DND-41 (cell line): ENCODE results near the gene PLCD1.

Experiments
- ATAC-seq: fragments of 200-7000 bp; cut with Tn5 transposase; 3 replicates; pipeline ENCODE4 v1.9.1; 2021; ENCODE audit warnings: low read depth; ENCODE audit not compliant: insufficient read depth
- DNase-seq: peaks from one replicate; pipeline ENCODE4 v3.0.0-alpha.2; 2020
- H2AFZ ChIP-seq: 2 replicates; pipeline ENCODE4 v1.6.0; 2012; ENCODE audit warnings: low read depth, low read length
- H3K27ac ChIP-seq: 2 replicates; pipeline ENCODE4 v1.5.1; 2012; ENCODE audit warnings: low read length, inconsistent platforms
- H3K27me3 ChIP-seq: fragments of 200-600 bp; sonication (generic); 2 replicates; pipeline ENCODE4 v1.6.0; 2012; ENCODE audit warnings: low read length, mild to moderate bottlenecking, inconsistent platforms; ENCODE audit not compliant: insufficient read depth, poor library complexity
- H3K36me3 ChIP-seq: 2 replicates; pipeline ENCODE4 v1.5.1; 2012; ENCODE audit warnings: low read length, inconsistent platforms; ENCODE audit not compliant: insufficient read depth
- H3K4me1 ChIP-seq: 2 replicates; pipeline ENCODE4 v1.5.1; 2012; ENCODE audit warnings: mild to moderate bottlenecking, low read length; ENCODE audit not compliant: insufficient read depth
- H3K4me2 ChIP-seq: 2 replicates; pipeline ENCODE4 v1.6.0; 2012; ENCODE audit warnings: mild to moderate bottlenecking, moderate library complexity, low read length, inconsistent platforms; ENCODE audit not compliant: insufficient read depth
- H3K4me3 ChIP-seq, 2 experiments: fragments of 200-600 bp in 1 of 2; shearing (Covaris generic) in 1 of 2; 2 replicates each; pipeline ENCODE4 v1.5.1; 2012 to 2016; ENCODE audit warnings: inconsistent platforms in 2 of 2, low read length in 2 of 2, mild to moderate bottlenecking in 2 of 2, low read depth in 1 of 2, moderate library complexity in 1 of 2
- H3K79me2 ChIP-seq: 2 replicates; pipeline ENCODE4 v1.6.0; 2012; ENCODE audit warnings: low read length, inconsistent platforms; ENCODE audit not compliant: insufficient read depth
- H3K9ac ChIP-seq: 2 replicates; pipeline ENCODE4 v1.6.0; 2012; ENCODE audit warnings: low read depth, mild to moderate bottlenecking, inconsistent platforms, low read length, moderate library complexity
- H3K9me3 ChIP-seq: 2 replicates; pipeline ENCODE4 v1.5.1; 2012; ENCODE audit warnings: low read length, moderate library complexity, mild to moderate bottlenecking, inconsistent platforms; ENCODE audit not compliant: insufficient read depth, severe bottlenecking
- H4K20me1 ChIP-seq: 2 replicates; pipeline ENCODE4 v1.6.0; 2012; ENCODE audit warnings: low read length; ENCODE audit not compliant: insufficient read depth
- CTCF ChIP-seq: IDR thresholded peaks from 2 replicates; pipeline ENCODE4 v1.5.1; 2012; ENCODE audit warnings: borderline replicate concordance, low read length, moderate library complexity, mild to moderate bottlenecking; ENCODE audit not compliant: poor library complexity, severe bottlenecking; ENCODE audit errors: extremely low read depth
- EZH2 ChIP-seq: IDR thresholded peaks from 3 replicates; pipeline ENCODE4 v1.6.1; 2012; ENCODE audit warnings: borderline replicate concordance, low read depth, mild to moderate bottlenecking, moderate library complexity, low read length, inconsistent platforms; ENCODE audit not compliant: severe bottlenecking

Gene PLCD1

GRCh38 chr3:37982331-37982730, 47.1 kb downstream of the PLCD1 start:
- no peak for ATAC-seq
- H3K36me3 ChIP-seq: peaks cover 42% of the 10 kb centered on the region

GRCh38 chr3:37981348-37981664, 48.1 kb downstream of the PLCD1 start:
- ATAC-seq: no peak
- no peaks in the 10 kb centered on the region for H3K79me2 ChIP-seq

More at GRCh38 chr3:37982331-37982730, 47.1 kb downstream of the PLCD1 start:
- Histone ChIP-seq H3K4me1 (no peaks in the 10 kb centered on the region), H3K27ac (no peak overlapping the region), H3K4me2 (no peak overlapping the region), H3K79me2 (no peaks in the 10 kb centered on the region), H3K9ac (no peak overlapping the region), H4K20me1 (no peaks in the 10 kb centered on the region), H2AFZ (no peak overlapping the region), H3K4me3 (no peak overlapping the region), H3K27me3 (no peaks in the 10 kb centered on the region), H3K9me3 (no peaks in the 10 kb centered on the region)
- no peak for DNase-seq
- no peak for TF ChIP-seq EZH2
- no peak for TF ChIP-seq CTCF

GRCh38 chr3:37980462-37981347, 48.7 kb downstream of the PLCD1 start:
- no peak for DNase-seq
- H3K4me3 ChIP-seq: no peak overlapping the region
- no peaks in the 10 kb centered on the region for H4K20me1 ChIP-seq
- no peaks in the 10 kb centered on the region for H3K4me1 ChIP-seq
- 0 out of 2 replicates have a peak overlapping the region, but pooled peaks have one; percentile 26 for H3K27ac ChIP-seq
- no peak for ATAC-seq
- H3K9ac ChIP-seq: no peak overlapping the region
- H3K4me2 ChIP-seq: no peak overlapping the region
- no peaks in the 10 kb centered on the region for H3K9me3 ChIP-seq
- TF ChIP-seq EZH2 (no peak), CTCF (no peak)
- H3K79me2 ChIP-seq: no peaks in the 10 kb centered on the region
- no peaks in the 10 kb centered on the region for H3K27me3 ChIP-seq
- no peak overlapping the region for H2AFZ ChIP-seq
- peaks cover 58% of the 10 kb centered on the region for H3K36me3 ChIP-seq

More at GRCh38 chr3:37981348-37981664, 48.1 kb downstream of the PLCD1 start:
- Histone ChIP-seq H3K36me3 (peaks cover 52% of the 10 kb centered on the region), H3K4me3 (no peak overlapping the region), H3K4me1 (no peaks in the 10 kb centered on the region), H3K9me3 (no peaks in the 10 kb centered on the region), H4K20me1 (no peaks in the 10 kb centered on the region), H3K4me2 (no peak overlapping the region), H3K27me3 (no peaks in the 10 kb centered on the region), H3K9ac (no peak overlapping the region), H2AFZ (no peak overlapping the region), H3K27ac (no peak overlapping the region)
- TF ChIP-seq CTCF (no peak), EZH2 (no peak)
- no peak for DNase-seq
